GM18861 (cell line): ENCODE data around the gene EGFL6.

ENCODE experiments used
- ATAC-seq: cut with Tn5 transposase; IDR thresholded peaks from one replicate; pipeline ENCODE4 v1.9.1; 2021; ENCODE audit not compliant: unreplicated experiment

The EGFL6 gene, protein sequence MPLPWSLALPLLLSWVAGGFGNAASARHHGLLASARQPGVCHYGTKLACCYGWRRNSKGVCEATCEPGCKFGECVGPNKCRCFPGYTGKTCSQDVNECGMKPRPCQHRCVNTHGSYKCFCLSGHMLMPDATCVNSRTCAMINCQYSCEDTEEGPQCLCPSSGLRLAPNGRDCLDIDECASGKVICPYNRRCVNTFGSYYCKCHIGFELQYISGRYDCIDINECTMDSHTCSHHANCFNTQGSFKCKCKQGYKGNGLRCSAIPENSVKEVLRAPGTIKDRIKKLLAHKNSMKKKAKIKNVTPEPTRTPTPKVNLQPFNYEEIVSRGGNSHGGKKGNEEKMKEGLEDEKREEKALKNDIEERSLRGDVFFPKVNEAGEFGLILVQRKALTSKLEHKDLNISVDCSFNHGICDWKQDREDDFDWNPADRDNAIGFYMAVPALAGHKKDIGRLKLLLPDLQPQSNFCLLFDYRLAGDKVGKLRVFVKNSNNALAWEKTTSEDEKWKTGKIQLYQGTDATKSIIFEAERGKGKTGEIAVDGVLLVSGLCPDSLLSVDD

DNA sequence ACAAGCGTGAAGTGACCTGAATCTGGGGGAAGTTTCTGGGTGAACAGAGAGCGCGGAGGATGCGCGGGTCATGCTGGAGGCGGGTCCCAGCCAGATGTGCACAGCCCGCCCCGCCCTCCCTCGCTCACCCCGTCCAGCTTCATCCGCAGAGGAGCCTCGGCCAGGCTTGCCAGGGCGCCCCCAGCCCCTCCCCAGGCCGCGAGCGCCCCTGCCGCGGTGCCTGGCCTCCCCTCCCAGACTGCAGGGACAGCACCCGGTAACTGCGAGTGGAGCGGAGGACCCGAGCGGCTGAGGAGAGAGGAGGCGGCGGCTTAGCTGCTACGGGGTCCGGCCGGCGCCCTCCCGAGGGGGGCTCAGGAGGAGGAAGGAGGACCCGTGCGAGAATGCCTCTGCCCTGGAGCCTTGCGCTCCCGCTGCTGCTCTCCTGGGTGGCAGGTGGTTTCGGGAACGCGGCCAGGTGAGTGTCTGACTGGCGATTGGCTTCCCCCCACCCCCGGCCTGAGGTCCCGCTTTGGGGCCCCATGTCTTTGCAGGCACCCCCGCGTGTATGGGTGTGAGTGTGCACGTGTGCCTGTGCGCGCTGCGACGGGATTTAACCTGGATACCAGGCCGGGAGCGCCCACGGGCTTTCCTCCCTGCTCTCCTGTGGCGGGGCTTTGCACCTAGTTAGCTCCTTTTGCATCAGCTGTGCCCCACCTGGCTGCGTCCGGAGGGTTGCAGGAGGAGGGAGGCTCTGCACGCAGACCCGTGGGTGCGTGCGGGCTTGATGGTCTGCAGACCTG is at the start of gene EGFL6:
Gene EGFL6 (plus strand): TSS at position 123 of the 782 bp plus-strand sequence. CDS start 261 bp downstream, at position 384.
- ATAC-seq = no peak

DNA sequence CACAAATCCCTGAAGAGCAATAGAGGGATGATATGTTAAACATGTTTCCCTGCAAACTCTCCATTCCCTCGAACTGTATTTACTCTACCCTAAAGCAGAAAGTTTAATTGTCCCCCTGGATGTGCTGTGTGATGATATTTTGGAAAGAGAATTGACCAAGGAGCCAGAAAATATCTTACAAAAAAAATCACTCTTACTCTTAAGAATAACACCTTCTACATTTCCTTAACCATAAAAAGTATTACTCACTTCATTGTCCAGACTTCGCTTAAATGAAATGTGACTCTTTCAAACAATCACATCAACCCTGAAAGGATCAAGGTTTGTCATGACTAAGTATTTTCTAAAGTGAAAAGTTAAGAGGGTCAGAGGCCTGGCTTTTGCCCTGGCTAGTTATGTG is 49.0 kb upstream of the EGFL6 start:
- ATAC-seq = no peak

DNA sequence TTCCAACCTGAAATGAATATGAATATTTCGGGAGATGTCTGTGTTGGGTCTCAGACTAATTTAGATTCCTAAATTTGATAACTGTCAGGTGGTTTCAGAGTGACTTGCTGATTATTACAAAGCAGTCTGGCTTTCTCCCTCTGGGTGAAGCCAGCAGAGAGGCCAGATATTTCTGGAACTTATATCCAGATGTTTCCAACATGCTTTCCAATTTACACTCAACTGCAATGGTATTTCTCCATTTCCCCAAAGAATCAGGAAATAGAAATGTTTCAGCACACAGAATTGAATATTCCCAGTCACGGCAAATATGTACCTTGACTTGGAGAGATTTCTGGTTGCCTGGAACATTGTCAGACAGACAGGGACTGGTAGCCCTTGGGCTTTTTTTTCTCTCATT is 48.5 kb upstream of the EGFL6 start:
- ATAC-seq = no peak

DNA sequence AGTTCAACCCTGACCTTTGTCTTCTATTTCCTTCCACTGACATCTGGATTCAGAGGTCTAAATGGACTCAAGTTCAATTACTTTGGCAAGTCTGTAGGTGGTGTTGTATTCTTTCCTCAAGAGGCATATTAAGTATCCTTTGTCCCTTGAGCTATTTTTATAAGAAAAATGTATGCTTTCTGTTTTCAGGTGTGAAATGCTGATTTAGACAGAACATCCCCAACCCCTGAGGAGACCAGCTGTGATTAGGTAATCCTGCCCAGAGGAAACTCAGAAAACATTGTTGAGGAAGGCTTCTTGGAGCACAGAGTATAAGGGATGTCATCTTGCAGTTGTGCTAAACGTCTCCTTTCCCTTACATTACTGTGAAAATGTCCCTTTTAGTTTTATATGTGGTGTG is 46.6 kb upstream of the EGFL6 start:
- no peak for ATAC-seq

DNA sequence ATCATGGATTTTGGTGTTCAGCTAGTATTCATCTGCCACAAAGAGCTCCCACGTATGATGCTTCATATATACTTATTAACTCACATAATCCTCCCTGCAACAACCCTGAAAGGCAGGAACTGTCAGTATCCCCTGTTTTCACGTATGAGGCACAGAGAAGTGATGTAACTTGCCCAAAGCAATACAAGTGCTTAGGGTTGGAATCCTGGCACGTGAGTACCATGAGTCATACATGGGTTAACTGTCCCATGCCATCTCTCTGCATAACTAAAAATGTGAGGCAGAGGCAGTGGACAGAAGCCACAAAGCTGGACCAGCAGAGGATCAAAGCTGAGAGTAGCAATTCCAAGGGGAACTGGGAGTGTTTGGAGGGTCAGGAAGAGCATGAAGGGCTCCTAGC is 35.7 kb upstream of the EGFL6 start:
- ATAC-seq = no peak

DNA sequence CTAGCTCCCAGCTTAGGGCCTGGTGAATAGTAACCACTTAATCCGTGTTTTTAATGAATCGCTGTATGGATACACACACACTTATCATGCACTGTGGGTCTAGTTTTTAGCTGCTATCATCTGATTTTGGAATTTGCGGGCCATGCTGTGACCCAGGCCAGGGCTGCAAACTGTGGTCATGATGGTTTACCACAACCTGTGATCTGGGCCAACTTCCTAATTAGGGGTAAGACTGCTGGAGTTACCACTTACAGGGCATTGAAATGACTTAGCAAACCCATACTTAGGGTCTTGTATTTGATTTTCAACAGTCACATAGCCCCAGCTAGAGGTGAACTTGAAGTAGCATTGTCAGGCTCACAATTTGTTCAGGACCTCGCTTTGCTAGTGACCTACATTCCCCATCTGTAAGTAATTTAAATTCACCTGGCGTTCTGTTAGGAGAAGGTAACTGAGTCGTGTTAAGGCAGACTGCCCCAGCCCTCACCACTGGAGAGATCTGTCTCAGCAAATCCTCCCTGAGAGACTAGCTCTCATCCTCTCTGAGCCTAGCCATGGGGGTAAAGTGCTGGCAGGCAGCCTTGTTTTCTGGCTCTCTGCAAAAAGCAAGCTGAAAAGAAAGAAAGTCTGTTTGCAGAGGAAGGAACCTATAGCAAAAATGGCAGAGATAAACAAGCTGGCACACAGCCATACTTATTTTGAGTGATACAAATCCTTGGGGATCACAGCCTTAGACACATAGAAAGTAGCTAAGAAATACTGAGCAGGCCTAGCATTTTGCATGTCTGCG is 33.8 kb upstream of the EGFL6 start:
- ATAC-seq = no peak

DNA sequence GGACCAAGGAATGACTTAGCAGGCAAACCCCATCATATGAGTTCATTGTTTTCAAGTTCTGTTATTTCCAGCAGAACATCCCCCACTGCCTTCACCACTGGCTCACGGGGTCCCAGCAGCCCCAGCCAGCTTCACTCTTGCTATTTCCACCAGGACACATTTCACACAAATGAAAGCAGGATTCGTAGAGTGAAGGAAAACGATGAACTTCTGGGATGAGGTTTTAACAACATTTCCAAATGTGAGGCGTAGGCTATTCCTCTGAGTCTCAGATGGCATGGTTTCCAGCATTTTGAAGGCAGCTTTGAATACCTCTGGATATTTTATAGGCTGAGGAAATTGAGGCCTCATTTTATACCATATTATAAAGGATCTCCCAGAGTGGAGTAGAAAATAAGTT is 32.9 kb upstream of the EGFL6 start:
- ATAC-seq = no peak

DNA sequence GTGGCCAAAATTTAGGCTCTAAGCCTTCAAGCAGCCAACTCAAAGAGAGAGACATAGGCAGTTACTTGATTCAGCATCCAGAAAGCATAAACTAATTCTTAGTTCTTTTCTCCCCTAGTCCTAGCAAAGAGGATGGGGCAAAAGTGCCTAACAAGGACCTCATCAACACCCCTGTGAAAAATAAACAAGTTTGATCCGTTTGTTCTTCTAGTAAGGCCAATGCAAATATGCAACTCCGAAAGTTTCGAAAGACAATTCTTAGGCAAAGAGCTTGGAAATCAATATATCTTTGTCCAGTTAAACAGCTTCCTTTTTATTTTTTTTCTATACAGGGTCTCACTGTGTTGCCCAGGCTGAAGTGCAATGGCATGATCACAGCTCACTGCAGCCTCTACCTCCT is 31.0 kb upstream of the EGFL6 start:
- no peak for ATAC-seq

DNA sequence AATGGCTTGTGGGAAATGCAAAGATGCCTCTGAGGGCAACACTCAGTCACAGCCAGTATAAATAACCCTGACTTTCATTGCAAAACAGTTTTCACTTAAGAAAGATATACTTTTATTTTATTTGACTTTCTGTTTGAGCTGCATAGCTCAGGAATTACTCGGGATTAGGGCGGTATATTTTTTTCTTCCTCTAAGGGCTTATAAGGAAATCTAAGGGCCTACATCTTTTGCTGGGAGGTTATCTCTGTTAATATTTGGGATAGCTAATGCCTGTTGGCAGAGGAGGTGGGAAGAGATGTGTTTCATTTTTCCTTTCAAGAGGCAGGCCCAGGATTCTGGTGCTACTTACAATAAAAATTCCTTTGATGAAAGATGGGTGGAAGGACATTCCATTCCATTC is 28.8 kb upstream of the EGFL6 start:
- no peak for ATAC-seq

DNA sequence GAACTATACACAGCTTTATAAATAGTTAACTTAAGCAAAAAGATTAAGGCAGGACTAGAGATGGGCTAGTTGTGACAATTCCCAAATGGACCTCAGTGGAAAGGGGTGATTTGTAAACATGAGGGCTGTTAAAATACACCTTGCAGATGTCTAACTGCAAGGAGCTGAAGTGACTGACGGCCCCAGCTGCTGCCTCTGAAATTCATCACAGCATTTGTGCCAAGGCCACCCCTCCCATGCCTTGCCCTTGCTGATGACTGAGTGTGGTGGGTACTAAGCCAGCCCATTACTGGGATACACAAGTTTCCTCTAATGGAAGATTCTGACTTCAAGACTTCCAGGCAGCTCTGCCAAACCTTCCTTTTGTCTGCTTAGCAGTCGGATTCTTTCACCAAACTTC is 23.7 kb upstream of the EGFL6 start:
- no peak for ATAC-seq

DNA sequence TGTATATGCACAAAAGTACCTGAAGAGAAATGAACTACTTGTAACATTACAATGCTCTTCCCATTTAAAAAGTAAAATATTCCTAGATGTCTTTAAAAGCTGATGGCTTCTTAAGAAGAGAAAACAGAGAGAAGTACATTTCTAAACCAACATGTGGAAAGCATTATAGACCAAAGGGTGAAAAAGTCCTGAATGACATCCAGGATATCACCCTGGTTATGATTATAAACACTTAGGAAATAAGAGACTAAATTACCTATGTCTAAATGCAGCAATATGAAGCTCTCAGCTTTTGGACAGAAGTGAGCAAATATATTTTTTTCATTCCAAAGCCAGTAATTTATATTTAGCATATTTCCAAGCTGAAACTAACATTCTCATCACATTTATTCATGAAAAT is 21.7 kb upstream of the EGFL6 start:
- no peak for ATAC-seq

DNA sequence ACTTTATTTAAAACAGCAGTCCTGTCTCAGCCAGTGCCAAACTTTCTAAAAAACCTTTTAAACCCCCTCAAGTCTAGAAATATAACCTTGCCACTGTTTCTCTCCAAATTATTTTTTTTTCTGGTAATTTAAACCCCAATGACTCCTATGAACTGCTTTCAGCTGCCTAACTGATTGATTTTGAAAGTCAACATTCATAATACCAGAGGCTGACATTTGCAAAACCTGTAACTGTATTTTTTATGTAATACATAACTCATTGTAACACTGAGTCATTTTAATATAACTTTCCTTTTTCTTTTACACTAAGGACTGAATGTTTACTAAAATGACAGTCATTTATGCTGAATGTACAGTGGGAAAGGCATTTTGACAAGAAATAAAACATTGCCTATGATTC is 19.1 kb upstream of the EGFL6 start:
- peak; percentile 46 for ATAC-seq

DNA sequence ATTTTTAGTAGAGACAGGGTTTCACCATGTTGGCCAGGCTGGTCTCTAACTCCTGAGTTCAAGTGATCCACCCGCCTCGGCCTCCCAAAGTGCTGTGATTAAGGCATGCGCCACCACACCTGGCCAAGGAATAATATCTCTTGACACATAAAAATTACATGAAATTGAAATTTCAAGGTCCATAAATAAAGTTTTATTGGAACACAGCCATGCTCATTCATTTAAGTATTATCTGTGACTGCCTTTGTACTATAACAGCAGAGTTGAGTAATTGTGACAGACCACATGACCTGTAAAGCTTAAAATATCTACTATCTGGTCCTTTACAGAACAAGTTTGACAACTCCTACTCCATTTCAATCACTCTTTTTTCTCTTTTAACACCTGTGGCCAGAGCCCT is 17.8 kb upstream of the EGFL6 start:
- no peak for ATAC-seq

DNA sequence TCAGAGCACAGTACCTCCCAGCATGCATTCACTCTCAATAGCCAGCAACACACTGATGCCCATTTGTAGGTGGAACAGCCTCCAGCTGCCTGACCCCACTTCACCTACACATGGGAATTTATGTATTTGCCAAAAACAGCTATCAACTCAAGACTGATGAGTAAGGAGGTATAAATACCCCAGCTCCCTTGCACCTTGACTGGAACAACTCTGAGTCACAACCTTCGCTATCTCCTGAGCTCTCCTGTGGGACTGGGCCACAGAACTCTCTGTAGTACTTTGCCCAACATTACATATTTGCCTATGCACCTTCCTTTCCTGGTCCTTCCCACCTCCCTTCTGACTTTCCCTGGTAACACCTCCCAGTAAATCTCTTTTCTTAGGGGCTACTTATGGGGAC is 16.5 kb upstream of the EGFL6 start:
- ATAC-seq = no peak

DNA sequence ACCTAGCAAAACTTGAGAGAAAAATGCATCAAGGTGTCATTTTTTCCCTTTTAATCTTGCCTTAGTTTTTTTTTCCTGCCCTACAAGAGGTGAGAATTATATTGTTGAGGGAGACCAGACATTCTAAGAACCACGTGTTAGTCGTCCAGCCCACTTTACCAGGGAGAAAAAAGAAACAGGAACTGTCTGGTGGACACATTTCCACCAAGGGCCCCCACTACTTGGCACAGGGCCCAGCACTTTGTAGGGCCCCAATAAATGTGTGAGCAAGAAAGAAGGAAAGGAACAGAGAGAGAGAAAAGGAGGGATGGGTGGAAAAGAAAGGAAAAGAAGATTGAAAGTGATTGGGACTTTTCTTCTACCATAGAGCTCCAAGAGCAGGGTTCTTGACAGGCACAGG is 3.9 kb upstream of the EGFL6 start:
- ATAC-seq = no peak

DNA sequence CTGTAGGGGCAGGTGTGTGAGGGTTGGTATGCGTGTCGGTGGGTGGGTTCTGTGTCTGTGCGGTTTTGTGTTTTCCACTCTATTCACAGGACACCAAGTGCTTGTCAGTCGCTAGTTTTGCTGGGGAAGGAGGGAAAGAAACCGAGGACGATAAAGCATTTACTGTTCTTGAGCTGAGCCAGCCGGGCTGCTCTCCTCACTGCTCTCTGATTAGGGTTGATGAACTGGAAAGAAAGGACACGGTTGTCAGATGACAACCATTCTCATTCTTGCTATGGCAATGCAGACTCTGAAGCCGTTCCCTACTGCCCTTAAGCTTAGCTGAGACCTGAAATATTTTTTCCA is 832 bp downstream of the EGFL6 start:
- ATAC-seq = no peak

DNA sequence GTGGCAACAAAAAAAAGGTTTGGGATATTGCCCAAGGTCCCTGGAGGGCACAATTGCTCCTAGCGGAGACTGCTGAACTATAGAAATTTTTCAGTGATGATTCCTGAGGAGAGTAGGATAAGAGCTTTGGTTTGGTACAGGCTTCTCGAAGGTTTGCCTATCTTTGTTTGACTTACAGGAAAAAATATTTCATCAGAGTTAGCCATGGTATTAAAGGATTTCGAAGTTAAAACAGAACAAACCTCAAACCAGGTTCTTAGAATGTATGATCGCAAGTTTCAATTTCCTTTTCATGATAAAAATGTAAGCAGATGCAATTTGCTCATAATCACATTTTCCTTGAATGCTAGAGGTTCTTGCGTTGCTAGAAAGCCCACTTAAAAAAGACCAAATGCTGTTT is 1.7 kb downstream of the EGFL6 start:
- no peak for ATAC-seq

DNA sequence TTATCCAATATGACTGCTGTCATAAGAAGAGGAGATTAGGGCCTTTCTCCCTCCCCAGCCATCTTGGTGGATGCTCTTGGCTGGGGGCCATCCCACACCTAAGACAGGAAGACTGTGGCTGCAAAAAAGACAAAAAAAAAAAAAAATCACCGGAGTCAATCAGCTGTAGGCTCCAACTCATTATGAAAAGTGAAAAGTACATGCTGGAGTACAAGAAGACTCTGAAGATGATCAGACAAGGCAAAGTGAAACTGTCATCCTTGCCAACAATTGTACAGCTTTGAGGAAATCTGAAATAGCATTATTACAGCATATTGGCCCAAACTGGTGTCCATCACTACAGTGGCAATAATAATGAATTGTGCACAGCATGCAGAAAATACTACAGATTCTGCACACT is 5.2 kb downstream of the EGFL6 start:
- ATAC-seq = no peak

DNA sequence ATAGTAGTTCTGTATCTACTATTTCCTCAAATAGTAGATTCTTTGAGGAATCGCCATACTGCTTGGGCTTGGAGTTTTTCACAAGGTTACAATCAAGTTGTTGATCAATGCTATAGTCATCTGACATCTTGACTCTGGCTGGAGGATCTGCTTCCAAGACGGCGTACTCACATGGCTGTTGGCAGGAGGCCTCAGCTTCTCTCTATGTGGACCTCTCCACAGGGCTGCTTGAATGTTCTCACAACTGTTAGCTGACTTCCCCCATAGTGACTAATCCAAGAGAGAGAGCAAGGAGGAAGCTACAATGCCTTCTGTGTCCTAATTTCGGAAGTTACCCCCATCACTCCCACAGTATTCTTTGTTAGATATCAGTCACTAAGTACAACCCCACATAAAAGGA is 10.3 kb downstream of the EGFL6 start:
- ATAC-seq = no peak

DNA sequence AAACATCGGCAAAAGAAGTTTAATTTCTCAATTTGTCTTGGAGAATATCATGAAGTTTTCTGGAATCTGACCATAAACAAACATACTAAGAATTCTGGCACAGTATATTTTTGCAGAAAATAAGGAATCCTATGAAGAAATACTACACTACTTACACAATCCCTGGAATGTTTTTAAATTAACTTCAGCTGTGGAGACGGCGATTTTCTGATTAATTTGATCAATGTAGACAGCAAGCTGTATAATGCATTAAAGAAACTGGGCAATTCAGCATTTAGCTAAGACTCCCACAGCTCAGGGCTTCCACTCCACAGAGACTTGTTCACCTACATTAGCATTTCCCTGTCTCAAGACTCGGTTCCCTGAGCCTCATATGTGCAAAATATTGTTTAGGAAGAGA is 12.2 kb downstream of the EGFL6 start:
- ATAC-seq = no peak

DNA sequence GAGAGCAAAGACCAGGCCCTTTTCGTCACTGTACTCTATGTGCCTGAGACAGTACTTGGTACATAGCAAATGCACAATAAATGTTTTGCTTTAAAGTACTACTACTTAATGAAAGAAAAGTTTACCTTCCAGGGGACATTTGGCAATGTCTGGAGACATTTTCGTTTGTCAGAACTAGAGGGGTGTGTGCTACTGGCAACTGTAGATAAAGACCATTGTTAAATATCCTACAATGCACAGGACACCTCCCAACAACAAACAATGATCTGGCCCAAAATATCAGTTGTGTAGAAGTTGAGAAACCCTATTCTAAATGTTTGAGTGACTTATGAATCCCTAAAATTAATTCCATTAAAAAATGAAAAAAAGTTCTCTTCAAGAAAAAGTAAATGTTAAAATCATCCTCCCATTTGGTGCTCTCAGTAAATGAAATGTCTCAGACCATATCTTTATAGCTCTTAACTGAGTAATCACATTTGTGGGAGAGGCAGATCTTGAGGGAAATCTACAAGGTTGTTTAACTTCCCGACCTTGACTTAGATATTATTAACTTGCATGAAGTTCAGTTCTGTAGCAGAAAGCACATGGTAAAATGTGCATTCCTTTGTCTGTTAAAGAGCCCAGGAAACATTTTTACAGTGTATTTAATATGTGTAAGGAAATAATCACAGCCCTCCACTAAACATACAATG is 18.5 kb downstream of the EGFL6 start:
- ATAC-seq = no peak
